Astrocyte (in vitro differentiated cells and primary cell): ENCODE data around the gene LST1. TPM values are rescaled to one million over a fixed set of nuclear protein-coding genes. Genes with fewer than 3 reads are reported as not detected.

Source experiments
- DNase-seq: peaks from one replicate; pipeline ENCODE4 v3.0.0-alpha.2; 2010; ENCODE audit warnings: low read depth
- FAIRE-seq: peaks from 2 replicates; lab custom pipeline; 2011; peaks lifted over from hg19 to GRCh38; lab: Jason Lieb, UNC
- H2AFZ ChIP-seq: 2 replicates; pipeline ENCODE4 v1.6.0; 2012; ENCODE audit warnings: low read depth, low read length, inconsistent platforms
- H3K27ac ChIP-seq: 2 replicates; pipeline ENCODE4 v1.5.1; 2011; ENCODE audit warnings: low read depth, low read length, inconsistent platforms
- H3K27me3 ChIP-seq: 2 replicates; pipeline ENCODE4 v1.6.0; 2011; ENCODE audit warnings: low read length, inconsistent platforms; ENCODE audit not compliant: insufficient read depth
- H3K36me3 ChIP-seq: 2 replicates; pipeline ENCODE4 v1.5.1; 2011; ENCODE audit warnings: low read length, inconsistent platforms; ENCODE audit not compliant: insufficient read depth
- H3K4me1 ChIP-seq: 2 replicates; pipeline ENCODE4 v1.5.1; 2011; ENCODE audit warnings: low read length, inconsistent platforms; ENCODE audit not compliant: insufficient read depth
- H3K4me2 ChIP-seq: 2 replicates; pipeline ENCODE4 v1.6.0; 2012; ENCODE audit warnings: low read length, inconsistent platforms
- H3K4me3 ChIP-seq: 2 replicates; pipeline ENCODE4 v1.5.1; 2011; ENCODE audit warnings: low read depth, mild to moderate bottlenecking, low read length, inconsistent platforms; ENCODE audit not compliant: insufficient read depth
- H3K79me2 ChIP-seq: 2 replicates; pipeline ENCODE4 v1.6.0; 2012; ENCODE audit warnings: mild to moderate bottlenecking, low read length, inconsistent platforms; ENCODE audit not compliant: insufficient read depth
- H3K9ac ChIP-seq: 2 replicates; pipeline ENCODE4 v1.6.0; 2012; ENCODE audit warnings: mild to moderate bottlenecking, low read length, inconsistent platforms
- H3K9me3 ChIP-seq: 2 replicates; pipeline ENCODE4 v1.5.1; 2012; ENCODE audit warnings: low read depth, mild to moderate bottlenecking, low read length, inconsistent platforms; ENCODE audit not compliant: insufficient read depth
- H4K20me1 ChIP-seq: 2 replicates; pipeline ENCODE4 v1.6.0; 2012; ENCODE audit warnings: low read length, inconsistent platforms; ENCODE audit not compliant: insufficient read depth
- H3K27ac Mint-ChIP-seq: one replicate; pipeline ENCODE4 v1.8.0; 2021; ENCODE audit warnings: mild to moderate bottlenecking, mixed read lengths; ENCODE audit not compliant: unreplicated experiment
- H3K27me3 Mint-ChIP-seq: one replicate; pipeline ENCODE4 v1.8.0; 2021; ENCODE audit warnings: low read depth, mixed read lengths; ENCODE audit not compliant: unreplicated experiment
- H3K36me3 Mint-ChIP-seq: one replicate; pipeline ENCODE4 v1.8.0; 2021; ENCODE audit warnings: low read depth, mixed read lengths; ENCODE audit not compliant: unreplicated experiment
- H3K4me1 Mint-ChIP-seq: one replicate; pipeline ENCODE4 v1.8.0; 2021; ENCODE audit warnings: low read depth, mixed read lengths; ENCODE audit not compliant: unreplicated experiment
- H3K4me3 Mint-ChIP-seq: one replicate; pipeline ENCODE4 v1.8.0; 2021; ENCODE audit warnings: mild to moderate bottlenecking, moderate library complexity, mixed read lengths; ENCODE audit not compliant: unreplicated experiment
- H3K9me3 Mint-ChIP-seq: one replicate; pipeline ENCODE4 v1.8.0; 2021; ENCODE audit warnings: mild to moderate bottlenecking, mixed read lengths; ENCODE audit not compliant: unreplicated experiment
- EZH2 ChIP-seq: IDR thresholded peaks from 2 replicates; pipeline ENCODE4 v1.6.1; 2012; ENCODE audit warnings: mild to moderate bottlenecking, low read length, inconsistent platforms; ENCODE audit not compliant: insufficient read depth
- total RNA-seq: library from RNA; stranded (reverse); gene quantifications from 2 replicates; pipeline ENCODE4 v1.2.1, GENCODE V29; 2021
- TF ChIP-seq, protein P1 (sequence below): IDR thresholded peaks from 2 replicates; pipeline ENCODE4 v1.5.1; 2011; ENCODE audit warnings: low read depth, mild to moderate bottlenecking, inconsistent platforms, low read length, moderate library complexity; ENCODE audit not compliant: insufficient read depth

The LST1 gene
- total RNA-seq, 1 donor from 2014 or later: not detected

DNA sequence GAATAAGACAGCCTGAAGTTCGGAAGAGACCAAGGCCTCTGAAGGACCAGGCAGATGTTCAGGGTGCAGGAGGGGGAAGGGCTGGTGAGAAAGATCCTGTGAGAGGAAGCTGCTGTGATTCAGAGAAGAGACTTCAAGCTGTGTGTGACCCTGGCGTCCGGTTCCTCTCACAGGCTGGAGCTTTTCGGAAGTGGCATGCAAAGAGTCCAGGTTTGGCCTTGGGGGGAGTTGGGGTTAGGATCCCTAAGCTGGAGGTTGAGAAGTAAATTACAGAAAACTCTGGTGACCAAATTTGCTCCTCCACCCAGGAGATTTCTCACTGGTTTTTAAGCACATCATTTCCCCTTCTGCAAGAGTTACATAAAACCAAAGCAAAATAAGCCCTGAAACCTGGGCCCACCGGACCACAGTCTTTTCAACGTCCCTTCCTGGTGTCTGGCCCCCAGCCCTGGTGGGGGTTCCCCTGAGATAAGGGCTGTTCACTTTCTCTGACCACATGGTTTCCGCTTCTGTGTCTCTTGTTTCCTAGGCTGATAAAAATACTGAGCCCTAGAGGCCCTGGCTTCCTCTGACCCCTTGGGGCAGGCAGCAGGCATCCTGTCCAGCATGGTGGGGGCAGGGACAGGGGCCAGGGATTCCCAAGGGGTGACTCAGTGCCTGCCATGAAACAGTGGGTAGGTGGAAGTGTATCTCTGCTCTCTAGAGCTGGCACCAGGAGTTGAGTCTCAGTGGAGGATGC is 25.9 kb upstream of the LST1 start:
- Histone ChIP-seq H3K4me3 (no peak overlapping the region), H3K4me2 (peak overlapping the region; percentile 72), H3K4me1 (peaks cover 29% of the 10 kb centered on the region), H3K9ac (peak overlapping the region; percentile 40), H3K27ac (peak overlapping the region; percentile 61), H3K79me2 (peaks cover 4% of the 10 kb centered on the region), H3K9me3 (no peaks in the 10 kb centered on the region), H4K20me1 (no peaks in the 10 kb centered on the region), H3K27me3 (no peaks in the 10 kb centered on the region), H2AFZ (peak overlapping the region; percentile 24), H3K36me3 (peaks cover 4% of the 10 kb centered on the region)
- peaks cover 21% of the 10 kb centered on the region for H3K36me3 Mint-ChIP-seq
- peaks cover 2% of the 10 kb centered on the region for H3K9me3 Mint-ChIP-seq
- peak overlapping the region; percentile 51 for H3K4me3 Mint-ChIP-seq
- peak overlapping the region; percentile 96 for H3K27ac Mint-ChIP-seq
- DNase-seq (peak; percentile 46), FAIRE-seq (no peak)
- TF ChIP-seq EZH2: no peak
- TF ChIP-seq, protein P1, sequence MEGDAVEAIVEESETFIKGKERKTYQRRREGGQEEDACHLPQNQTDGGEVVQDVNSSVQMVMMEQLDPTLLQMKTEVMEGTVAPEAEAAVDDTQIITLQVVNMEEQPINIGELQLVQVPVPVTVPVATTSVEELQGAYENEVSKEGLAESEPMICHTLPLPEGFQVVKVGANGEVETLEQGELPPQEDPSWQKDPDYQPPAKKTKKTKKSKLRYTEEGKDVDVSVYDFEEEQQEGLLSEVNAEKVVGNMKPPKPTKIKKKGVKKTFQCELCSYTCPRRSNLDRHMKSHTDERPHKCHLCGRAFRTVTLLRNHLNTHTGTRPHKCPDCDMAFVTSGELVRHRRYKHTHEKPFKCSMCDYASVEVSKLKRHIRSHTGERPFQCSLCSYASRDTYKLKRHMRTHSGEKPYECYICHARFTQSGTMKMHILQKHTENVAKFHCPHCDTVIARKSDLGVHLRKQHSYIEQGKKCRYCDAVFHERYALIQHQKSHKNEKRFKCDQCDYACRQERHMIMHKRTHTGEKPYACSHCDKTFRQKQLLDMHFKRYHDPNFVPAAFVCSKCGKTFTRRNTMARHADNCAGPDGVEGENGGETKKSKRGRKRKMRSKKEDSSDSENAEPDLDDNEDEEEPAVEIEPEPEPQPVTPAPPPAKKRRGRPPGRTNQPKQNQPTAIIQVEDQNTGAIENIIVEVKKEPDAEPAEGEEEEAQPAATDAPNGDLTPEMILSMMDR: no peak
- peaks cover 36% of the 10 kb centered on the region for H3K4me1 Mint-ChIP-seq
- H3K27me3 Mint-ChIP-seq: no peaks in the 10 kb centered on the region

DNA sequence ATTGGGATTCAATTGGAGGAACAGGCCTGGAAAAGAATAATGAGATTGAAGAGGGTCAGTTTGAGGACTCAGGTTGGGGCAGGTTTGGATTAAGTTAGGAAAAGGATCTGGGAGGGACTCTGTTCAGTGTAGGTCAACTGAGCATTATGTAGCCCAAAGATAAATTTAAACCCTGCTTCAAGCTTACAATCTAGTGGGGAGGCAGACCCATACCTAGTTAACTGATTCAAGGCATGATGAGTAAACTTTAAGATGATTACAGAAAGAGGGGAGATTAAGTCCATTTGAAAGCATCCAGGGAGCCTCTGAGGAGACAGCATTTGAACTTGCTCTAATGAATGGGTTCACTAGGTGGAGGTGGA is 25.4 kb upstream of the LST1 start:
- H3K27ac Mint-ChIP-seq: peak overlapping the region; percentile 79
- H3K9ac ChIP-seq: peak overlapping the region; percentile 40
- peaks cover 29% of the 10 kb centered on the region for H3K4me1 ChIP-seq
- TF ChIP-seq, protein P1: no peak
- TF ChIP-seq EZH2: no peak
- peaks cover 36% of the 10 kb centered on the region for H3K4me1 Mint-ChIP-seq
- peaks cover 4% of the 10 kb centered on the region for H3K36me3 ChIP-seq
- FAIRE-seq (no peak), DNase-seq (no peak)
- H3K27ac ChIP-seq: peak overlapping the region; percentile 61
- peaks cover 2% of the 10 kb centered on the region for H3K9me3 Mint-ChIP-seq
- no peaks in the 10 kb centered on the region for H3K27me3 ChIP-seq
- peak overlapping the region; percentile 51 for H3K4me3 Mint-ChIP-seq
- H2AFZ ChIP-seq: no peak overlapping the region
- H3K4me3 ChIP-seq: no peak overlapping the region
- H3K36me3 Mint-ChIP-seq: peaks cover 21% of the 10 kb centered on the region
- H3K79me2 ChIP-seq: peaks cover 4% of the 10 kb centered on the region
- peaks cover 2% of the 10 kb centered on the region for H3K27me3 Mint-ChIP-seq
- H3K9me3 ChIP-seq: no peaks in the 10 kb centered on the region
- peak overlapping the region; percentile 72 for H3K4me2 ChIP-seq
- H4K20me1 ChIP-seq: no peaks in the 10 kb centered on the region
